ENCODE data around the gene CEP72. TPM values are rescaled to one million over a fixed set of nuclear protein-coding genes. Genes with fewer than 3 reads are reported as not detected.
"Not testable (repeated sequence)": the region's sequence is repeated elsewhere in the genome, so short reads cannot be mapped to it uniquely, and the experiment has no call there.

The CEP72 gene
- total RNA-seq, 1 experiment from 2014 or later = 5.7 TPM

GRCh38 chr5:684751-685216 lies 72.6 kb downstream of the CEP72 start:
- H3K36me3 ChIP-seq = no peaks in the 10 kb centered on the region
- H3K4me3 ChIP-seq = no peak overlapping the region
- no peaks in the 10 kb centered on the region for H3K9me3 ChIP-seq (replicated peaks)
- DNase-seq (ENCODE audit: low read depth in 1 of 2, low spot score in 2 of 2) = peak in 1 of 2 experiments; percentile 42
- H3K27ac ChIP-seq = no peak overlapping the region
- no peaks in the 10 kb centered on the region for H3K4me1 ChIP-seq (replicated peaks)
- peaks cover 11% of the 10 kb centered on the region for H3K27me3 ChIP-seq (replicated peaks)

- DNase-seq (ENCODE audit: low read depth in 1 of 2, low spot score in 2 of 2) = peak in 1 of 2 experiments; percentile 42
- H3K36me3 ChIP-seq = no peaks in the 10 kb centered on the region
- no peaks in the 10 kb centered on the region for H3K9me3 ChIP-seq (replicated peaks)
- H3K4me3 ChIP-seq = no peak overlapping the region
- no peaks in the 10 kb centered on the region for H3K4me1 ChIP-seq (replicated peaks)
- no peak overlapping the region for H3K27ac ChIP-seq
- H3K27me3 ChIP-seq (replicated peaks) = peaks cover 11% of the 10 kb centered on the region
These were observed 73.4 kb downstream of the CEP72 start for GRCh38 chr5:685262-686171.

- peak in 1 of 2 experiments; percentile 47 for DNase-seq (ENCODE audit: low read depth in 1 of 2, low spot score in 2 of 2)
- not testable (repeated sequence) for H3K4me1 ChIP-seq (replicated peaks); H3K9me3 ChIP-seq (replicated peaks); H3K27ac ChIP-seq; H3K4me3 ChIP-seq; H3K36me3 ChIP-seq
- H3K27me3 ChIP-seq (replicated peaks) = peaks cover 11% of the 10 kb centered on the region
These were observed 74.0 kb downstream of the CEP72 start for GRCh38 chr5:686172-686523.

GRCh38 chr5:686936-687335 lies 74.8 kb downstream of the CEP72 start:
- peaks cover 11% of the 10 kb centered on the region for H3K27me3 ChIP-seq (replicated peaks)
- not testable (repeated sequence) for H3K36me3 ChIP-seq; DNase-seq (ENCODE audit: low read depth in 1 of 2, low spot score in 2 of 2); H3K27ac ChIP-seq; H3K4me1 ChIP-seq (replicated peaks); H3K4me3 ChIP-seq; H3K9me3 ChIP-seq (replicated peaks)

- not testable (repeated sequence) for H3K4me1 ChIP-seq (replicated peaks); H3K27ac ChIP-seq; H3K9me3 ChIP-seq (replicated peaks); H3K36me3 ChIP-seq; H3K4me3 ChIP-seq; DNase-seq (ENCODE audit: low read depth in 1 of 2, low spot score in 2 of 2)
- peaks cover 16% of the 10 kb centered on the region for H3K27me3 ChIP-seq (replicated peaks)
These were observed 76.3 kb downstream of the CEP72 start for GRCh38 chr5:688348-689010.

- H3K27ac ChIP-seq; H3K4me1 ChIP-seq (replicated peaks); H3K9me3 ChIP-seq (replicated peaks); H3K27me3 ChIP-seq (replicated peaks); DNase-seq (ENCODE audit: low read depth in 1 of 2, low spot score in 2 of 2); H3K36me3 ChIP-seq; H3K4me3 ChIP-seq: not testable (repeated sequence)
These were observed 78.2 kb downstream of the CEP72 start for GRCh38 chr5:690293-690692.

GRCh38 chr5:691049-691448 lies 78.9 kb downstream of the CEP72 start:
- H3K4me1 ChIP-seq (replicated peaks); DNase-seq (ENCODE audit: low read depth in 1 of 2, low spot score in 2 of 2); H3K9me3 ChIP-seq (replicated peaks); H3K4me3 ChIP-seq; H3K36me3 ChIP-seq; H3K27me3 ChIP-seq (replicated peaks); H3K27ac ChIP-seq: not testable (repeated sequence)

GRCh38 chr5:691817-692528 lies 79.8 kb downstream of the CEP72 start:
- no peak overlapping the region for H3K4me3 ChIP-seq
- no peaks in the 10 kb centered on the region for H3K36me3 ChIP-seq
- H3K9me3 ChIP-seq (replicated peaks) = no peaks in the 10 kb centered on the region
- no peak for DNase-seq (ENCODE audit: low read depth in 1 of 2, low spot score in 2 of 2)
- peaks cover 3% of the 10 kb centered on the region; the same call in 1 of the 2 replicates for H3K4me1 ChIP-seq (replicated peaks)
- peaks cover 5% of the 10 kb centered on the region for H3K27me3 ChIP-seq (replicated peaks)
- no peak overlapping the region for H3K27ac ChIP-seq

GRCh38 chr5:692529-693041 lies 80.4 kb downstream of the CEP72 start:
- H3K9me3 ChIP-seq (replicated peaks); H3K27me3 ChIP-seq (replicated peaks); H3K27ac ChIP-seq; H3K4me1 ChIP-seq (replicated peaks); H3K36me3 ChIP-seq; H3K4me3 ChIP-seq: not testable (repeated sequence)
- peak in 1 of 2 experiments; percentile 37 for DNase-seq (ENCODE audit: low read depth in 1 of 2, low spot score in 2 of 2)

GRCh38 chr5:693271-694041 lies 81.3 kb downstream of the CEP72 start, which contains the start of gene TPPP:
Gene TPPP, minus strand, starts transcription at chr5:693352. Its CDS starts 15,292 bp downstream, at chr5:678060.
- DNase-seq (ENCODE audit: low read depth in 1 of 2, low spot score in 2 of 2) = peak in 1 of 2 experiments; percentile 74
- not testable (repeated sequence) for H3K27ac ChIP-seq; H3K9me3 ChIP-seq (replicated peaks); H3K4me1 ChIP-seq (replicated peaks); H3K36me3 ChIP-seq; H3K27me3 ChIP-seq (replicated peaks)
- H3K4me3 ChIP-seq = peak within 1 kb of the TSS; percentile 22

- H3K9me3 ChIP-seq (replicated peaks); H3K27me3 ChIP-seq (replicated peaks); H3K4me1 ChIP-seq (replicated peaks); H3K27ac ChIP-seq; H3K36me3 ChIP-seq; H3K4me3 ChIP-seq: not testable (repeated sequence)
- DNase-seq (ENCODE audit: low read depth in 1 of 2, low spot score in 2 of 2) = peak in 1 of 2 experiments; percentile 48
These were observed 81.9 kb downstream of the CEP72 start for GRCh38 chr5:694042-694431.

GRCh38 chr5:695475-695874 lies 83.3 kb downstream of the CEP72 start:
- H3K9me3 ChIP-seq (replicated peaks); H3K36me3 ChIP-seq; DNase-seq (ENCODE audit: low read depth in 1 of 2, low spot score in 2 of 2); H3K4me3 ChIP-seq; H3K27ac ChIP-seq; H3K4me1 ChIP-seq (replicated peaks): not testable (repeated sequence)
- peaks cover 15% of the 10 kb centered on the region for H3K27me3 ChIP-seq (replicated peaks)

- not testable (repeated sequence) for H3K9me3 ChIP-seq (replicated peaks); DNase-seq (ENCODE audit: low read depth in 1 of 2, low spot score in 2 of 2); H3K36me3 ChIP-seq; H3K4me1 ChIP-seq (replicated peaks); H3K4me3 ChIP-seq; H3K27ac ChIP-seq
- peaks cover 18% of the 10 kb centered on the region for H3K27me3 ChIP-seq (replicated peaks)
These were observed 84.1 kb downstream of the CEP72 start for GRCh38 chr5:696191-696590.
